Erythroblast (primary cell): ENCODE measurements around the gene KRT79.

ENCODE experiments used
- DNase-seq, 2 experiments: peaks; one replicate each; lab custom pipeline; 2025; lab: John Stamatoyannopoulos, UW
- GATA1 ChIP-seq: IDR thresholded peaks from 2 replicates; pipeline ENCODE4 v1.6.1; 2011; ENCODE audit warnings: low read depth, mild to moderate bottlenecking, control low read depth, low read length, moderate library complexity
- POLR2A ChIP-seq: IDR thresholded peaks from 2 replicates; pipeline ENCODE4 v1.6.1; 2011; ENCODE audit warnings: mild to moderate bottlenecking, low read length

The KRT79 gene

DNA sequence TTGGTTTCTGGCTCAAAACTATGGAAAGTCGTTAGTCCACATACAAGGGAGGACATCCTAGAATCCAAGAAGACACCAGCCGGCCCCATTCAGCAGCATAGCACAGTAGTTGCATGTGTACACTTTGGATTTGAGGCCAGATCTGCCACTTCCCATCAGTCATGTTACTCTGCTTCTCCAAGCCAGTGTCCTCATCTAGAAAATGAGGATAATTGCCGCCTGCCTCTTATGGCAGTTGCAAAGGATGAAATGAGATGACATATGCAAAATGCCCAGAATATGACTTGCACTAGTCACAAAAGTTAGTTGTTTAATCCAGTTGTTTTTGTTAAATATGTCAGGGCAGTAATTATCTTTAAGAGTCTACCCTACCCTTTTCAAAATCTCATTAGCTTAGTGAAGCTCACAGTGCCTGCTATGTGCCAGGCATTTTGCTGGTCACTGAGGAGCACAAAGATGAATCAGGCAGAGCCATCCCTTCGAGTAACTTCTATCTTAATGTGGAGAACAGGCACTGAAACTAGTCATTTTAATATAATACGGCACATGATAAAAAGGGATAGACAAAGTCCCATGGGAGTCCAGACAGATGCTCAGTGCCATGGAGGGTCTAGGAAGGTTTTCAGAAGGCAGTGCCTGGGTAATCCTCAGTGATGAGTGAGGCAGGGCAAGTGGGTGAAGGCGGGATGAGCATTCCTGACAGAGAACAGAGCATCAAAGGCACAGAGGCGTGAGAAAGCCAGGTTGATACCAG, 50.4 kb downstream of the KRT79 start:
- TF ChIP-seq POLR2A (no peak), GATA1 (no peak)

DNA sequence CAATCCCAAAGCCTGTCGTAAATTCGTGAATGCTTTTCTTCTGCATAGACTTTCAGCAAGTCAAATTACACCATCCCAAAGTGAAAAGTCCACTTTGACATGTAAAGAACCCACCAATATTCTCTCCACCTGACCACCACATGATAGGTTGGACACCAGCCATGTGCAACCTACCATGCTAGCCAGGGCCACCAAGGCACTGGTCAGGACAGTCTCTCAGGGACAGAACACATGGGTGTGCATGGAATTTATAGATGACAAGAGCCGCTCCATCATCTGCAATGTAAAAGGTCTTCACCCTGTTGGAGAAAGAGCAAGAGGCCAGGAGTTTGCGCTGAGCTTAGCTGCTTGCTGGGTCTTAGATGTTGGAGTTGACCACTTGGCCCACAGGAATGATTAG, 51.6 kb downstream of the KRT79 start:
- no peak for DNase-seq
- TF ChIP-seq GATA1: no peak
- TF ChIP-seq POLR2A: no peak

More for the DNA sequence above, 50.4 kb downstream of the KRT79 start:
- DNase-seq: no peak

DNA sequence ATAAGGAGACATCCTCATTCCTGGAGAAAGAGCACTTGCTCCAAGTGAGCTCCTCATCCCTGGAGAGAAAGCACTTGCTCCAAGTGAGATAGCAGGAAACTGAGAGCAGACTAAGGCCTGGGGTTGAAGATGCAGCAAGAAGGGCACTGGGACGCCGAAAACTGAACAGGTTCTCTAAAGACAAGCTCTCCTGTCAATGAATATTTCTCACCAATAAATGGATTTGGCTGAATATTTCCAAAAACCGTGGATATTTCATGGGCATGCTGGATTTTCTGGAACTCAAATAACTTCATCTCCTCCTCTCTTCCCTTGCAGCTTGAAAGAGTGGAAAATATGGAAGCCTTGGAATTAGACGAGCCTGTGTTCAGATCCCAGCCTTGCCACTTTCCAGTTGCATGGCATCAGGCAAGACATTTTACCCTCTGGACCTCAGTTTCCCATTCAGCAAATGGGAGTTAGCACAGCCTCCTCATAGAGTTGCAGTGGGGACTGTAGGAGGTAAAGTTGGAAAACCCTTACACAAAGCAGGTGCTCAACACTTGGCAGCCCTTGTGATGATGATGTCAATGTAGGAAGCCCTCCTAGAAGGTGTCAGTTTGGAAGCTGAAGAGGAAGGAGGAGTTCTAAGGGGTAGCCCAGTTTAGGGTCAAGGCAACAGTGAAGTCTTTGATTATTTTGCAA, 52.6 kb downstream of the KRT79 start:
- TF ChIP-seq GATA1: no peak
- TF ChIP-seq POLR2A: no peak
- DNase-seq: no peak

DNA sequence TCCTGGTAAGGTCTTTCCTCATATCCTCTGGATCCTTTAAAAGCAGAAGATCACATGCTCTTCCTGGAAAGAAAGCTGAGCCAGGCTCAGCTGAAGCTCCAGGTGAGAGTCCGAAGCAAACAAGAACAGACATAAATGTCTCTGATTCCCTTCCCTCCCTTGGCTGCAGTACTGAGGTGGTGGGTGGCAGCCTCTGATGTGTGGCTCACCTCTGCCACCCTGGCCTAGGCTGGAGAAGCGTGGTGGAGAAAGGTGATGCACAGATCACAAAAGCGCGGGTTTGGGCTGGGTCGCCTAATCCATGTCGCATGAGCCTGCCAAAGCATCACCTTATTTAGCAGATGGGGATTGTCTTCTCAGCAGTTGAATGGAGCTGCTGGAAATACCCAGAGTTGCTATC, 54.2 kb downstream of the KRT79 start:
- TF ChIP-seq POLR2A (no peak), GATA1 (no peak)
- DNase-seq: no peak

DNA sequence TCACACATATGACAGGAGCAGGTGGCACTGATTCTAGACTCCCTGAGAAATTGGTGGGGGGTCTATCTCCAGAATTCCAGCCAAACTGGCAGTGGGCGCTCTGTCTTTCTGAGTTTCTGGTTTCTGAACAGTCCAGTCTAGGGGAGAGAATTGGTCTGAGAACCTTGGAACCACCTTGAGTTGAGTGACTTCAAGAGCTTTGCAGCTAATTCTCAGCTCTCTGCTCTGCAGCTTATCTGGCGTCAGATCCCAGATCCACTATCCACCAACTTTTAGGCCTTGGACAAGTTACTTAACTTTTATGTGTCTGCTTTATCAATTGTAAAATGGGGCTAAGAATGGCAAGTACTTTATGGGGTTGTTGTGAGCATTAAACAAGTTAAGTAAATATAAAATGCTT, 55.3 kb downstream of the KRT79 start:
- DNase-seq: no peak
- TF ChIP-seq GATA1 (no peak), POLR2A (no peak)

DNA sequence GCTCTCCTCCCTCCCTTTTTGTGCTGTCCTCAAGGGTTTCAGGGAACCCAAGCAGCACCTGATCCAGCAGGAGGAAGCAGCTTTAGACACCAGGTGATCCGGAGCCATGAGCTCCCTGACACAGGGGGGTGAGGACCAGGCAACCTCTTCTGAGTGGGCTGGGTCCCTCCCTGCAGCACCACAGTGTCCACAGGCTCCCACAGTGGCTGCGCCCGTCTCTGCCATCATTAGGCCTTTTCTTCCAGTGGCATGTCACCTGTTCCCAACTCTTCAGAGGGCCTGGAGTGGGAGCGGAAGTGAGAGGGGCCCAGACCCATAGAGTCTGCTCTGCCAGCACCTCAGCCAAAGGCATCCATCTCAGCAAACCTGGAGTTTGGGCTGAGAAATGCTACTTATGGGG, 56.5 kb downstream of the KRT79 start:
- DNase-seq: no peak

DNA sequence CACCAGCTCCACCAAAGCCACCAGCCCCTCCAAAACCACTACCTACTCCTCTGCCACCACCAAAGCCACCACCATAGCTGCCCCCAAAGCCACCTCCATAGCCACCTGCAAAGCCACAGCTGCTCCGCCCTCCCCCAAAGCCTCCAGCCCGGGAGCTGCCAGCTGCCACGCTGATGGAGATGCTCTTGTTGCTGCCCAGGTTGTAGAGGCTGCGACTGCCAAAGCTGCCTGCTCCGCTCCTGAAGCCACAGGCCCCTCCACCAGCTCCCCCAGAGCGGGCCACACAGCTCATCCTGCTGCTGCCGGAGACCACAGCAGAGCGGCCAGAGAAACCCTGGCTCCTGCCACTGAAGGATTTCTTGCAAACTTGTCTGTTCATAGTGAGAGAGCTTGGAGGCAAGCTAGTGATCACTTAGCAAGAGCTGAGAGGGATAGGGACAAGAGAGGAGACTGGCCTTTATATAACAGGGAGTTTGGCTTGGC, 57.2 kb downstream of the KRT79 start, which contains the start of gene KRT76:
KRT76 (minus strand) TSS at position 433 of the 483 bp plus-strand sequence; CDS start at position 379, 54 bp downstream.
- no peak for DNase-seq
- no peak for TF ChIP-seq POLR2A
- TF ChIP-seq GATA1: no peak

More for the DNA sequence above, 56.5 kb downstream of the KRT79 start:
- TF ChIP-seq GATA1 (no peak), POLR2A (no peak)

DNA sequence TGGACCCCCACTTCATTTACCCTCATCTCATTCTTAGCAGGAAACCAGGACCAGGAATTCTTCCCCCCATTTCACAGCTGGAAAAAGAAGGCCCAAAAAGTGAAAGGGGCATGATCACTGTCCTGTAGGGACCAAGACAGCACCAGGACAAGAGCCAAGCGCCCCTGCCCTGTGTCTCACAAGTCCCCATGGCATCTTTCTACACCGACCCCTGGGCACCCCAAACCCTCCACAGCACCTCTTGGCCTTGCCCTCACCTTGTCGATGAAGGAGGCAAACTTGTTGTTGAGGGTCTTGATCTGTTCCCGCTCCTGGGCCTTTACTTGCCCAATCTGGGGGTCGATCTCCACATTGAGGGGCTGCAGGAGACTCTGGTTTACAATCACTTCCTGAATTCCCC, 57.7 kb downstream of the KRT79 start:
- DNase-seq: no peak
- TF ChIP-seq GATA1 (no peak), POLR2A (no peak)

DNA sequence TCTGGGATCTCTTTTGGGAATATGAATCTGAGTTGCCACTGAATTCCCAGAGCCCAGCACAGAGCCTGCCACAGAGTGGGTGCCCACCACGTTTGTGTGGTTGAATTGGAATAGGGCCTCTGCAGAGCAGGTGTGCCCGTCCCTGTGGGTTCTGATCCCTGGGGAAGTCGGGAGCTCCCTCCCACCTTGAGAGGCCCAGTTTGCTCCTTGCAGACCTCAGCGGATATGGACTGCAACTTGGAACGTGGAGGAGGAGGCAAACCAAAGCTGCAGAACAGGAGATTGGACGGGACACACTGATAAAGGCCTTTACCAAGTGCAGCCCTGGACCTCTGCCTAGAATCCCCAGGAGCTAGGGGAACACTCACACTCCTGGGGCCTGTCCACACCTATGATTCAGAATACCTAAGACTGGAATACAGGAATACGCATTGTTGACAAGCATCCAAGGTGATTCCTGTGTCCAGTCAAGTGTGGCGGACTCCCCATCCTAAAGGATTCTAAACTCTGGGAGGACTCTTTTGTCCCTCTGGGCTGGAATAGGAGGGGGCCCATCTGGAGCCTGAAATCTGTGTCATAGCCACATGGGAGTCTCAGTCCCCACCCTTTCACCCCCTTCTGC, 59.4 kb downstream of the KRT79 start:
- TF ChIP-seq POLR2A (no peak), GATA1 (no peak)
- DNase-seq: no peak

DNA sequence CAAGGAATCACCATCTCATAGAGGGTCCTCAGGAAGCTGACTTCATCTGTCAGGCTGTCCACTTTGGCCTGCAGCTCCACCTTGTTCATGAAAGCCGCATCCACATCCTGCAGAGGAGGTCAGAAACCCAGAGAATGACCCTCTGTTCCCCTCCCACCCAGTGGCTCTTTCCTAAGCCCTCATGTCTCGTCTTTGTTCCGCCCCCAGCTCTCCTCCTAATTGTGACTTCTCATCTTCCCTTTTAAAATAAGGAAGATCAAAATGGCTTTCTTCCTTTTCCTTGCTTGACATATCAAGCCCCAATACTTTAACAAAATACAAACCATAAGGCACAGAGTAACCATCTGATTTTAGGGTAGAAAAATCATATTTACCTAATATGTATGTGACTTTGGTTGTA, 61.3 kb downstream of the KRT79 start:
- no peak for DNase-seq

DNA sequence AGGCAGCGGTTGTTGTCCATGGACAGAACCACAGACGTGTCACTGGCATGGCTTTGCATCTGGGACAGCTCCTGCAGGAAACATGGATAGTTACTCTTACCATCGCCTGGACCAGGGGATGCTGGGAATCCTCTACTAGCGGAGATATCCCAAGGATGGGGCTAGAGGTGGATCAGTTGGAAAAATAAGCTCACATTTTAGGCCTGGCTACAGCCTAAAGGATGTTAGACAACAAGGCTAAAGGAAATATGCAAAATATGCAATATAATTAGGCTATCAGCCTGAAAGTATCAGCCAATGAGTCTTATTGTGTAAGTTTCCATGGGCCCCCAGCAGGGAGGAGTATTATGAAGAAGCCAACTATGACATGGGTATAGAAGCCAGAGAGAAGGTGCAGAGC, 61.9 kb downstream of the KRT79 start:
- no peak for TF ChIP-seq POLR2A
- no peak for TF ChIP-seq GATA1
- no peak for DNase-seq

More for the DNA sequence above, 61.3 kb downstream of the KRT79 start:
- no peak for TF ChIP-seq GATA1
- no peak for TF ChIP-seq POLR2A

DNA sequence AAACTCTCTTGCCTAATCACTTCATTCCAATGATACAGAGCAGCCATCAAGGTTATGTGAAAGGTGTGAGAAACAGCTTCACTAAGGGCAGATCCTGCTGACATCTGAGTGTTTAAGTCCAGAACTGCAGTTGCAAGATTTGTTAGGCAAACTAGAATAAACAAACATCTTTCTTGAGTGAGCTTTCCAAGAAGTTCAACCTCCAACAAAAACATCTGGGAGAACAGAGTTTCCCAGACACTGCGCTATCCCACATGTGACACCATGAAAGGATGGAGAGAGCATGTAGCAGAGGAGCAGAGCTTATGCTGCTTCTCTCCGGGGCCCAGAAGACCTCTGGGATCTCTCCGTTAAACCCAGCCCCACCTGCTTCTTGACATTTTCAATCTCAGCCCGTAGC, 62.6 kb downstream of the KRT79 start:
- TF ChIP-seq POLR2A (no peak), GATA1 (no peak)
- no peak for DNase-seq
